Neural cell (in vitro differentiated cells): ENCODE results near the gene SACM1L.

ENCODE experiments used
- CTCF ChIP-seq: fragments of 450-650 bp; IDR thresholded peaks from 2 replicates; pipeline ENCODE4 v1.5.1; 2014; ENCODE audit warnings: antibody characterized with exemption, mild to moderate bottlenecking, moderate library complexity; ENCODE audit not compliant: poor library complexity, severe bottlenecking
- EP300 ChIP-seq: fragments of 450-650 bp; conservative IDR thresholded peaks from 2 replicates; pipeline ENCODE4 v1.6.1; 2014; ENCODE audit warnings: antibody characterized with exemption, mild to moderate bottlenecking, moderate library complexity; ENCODE audit not compliant: poor library complexity, severe bottlenecking
- MXI1 ChIP-seq: fragments of 450-650 bp; conservative IDR thresholded peaks from 2 replicates; pipeline ENCODE4 v1.6.1; 2014; ENCODE audit warnings: antibody characterized with exemption, mild to moderate bottlenecking; ENCODE audit not compliant: poor library complexity, severe bottlenecking
- RAD21 ChIP-seq: fragments of 450-650 bp; conservative IDR thresholded peaks from 2 replicates; pipeline ENCODE4 v1.6.1; 2014; ENCODE audit warnings: antibody characterized with exemption, mild to moderate bottlenecking, moderate library complexity
- TAF1 ChIP-seq: IDR thresholded peaks from 2 replicates; pipeline ENCODE4 v1.6.1; 2012; ENCODE audit warnings: low read depth

GRCh38 chr3:45765266-45765851, 76.2 kb downstream of the SACM1L start:
- TF ChIP-seq MXI1: no peak
- TF ChIP-seq CTCF: no peak
- TF ChIP-seq TAF1: no peak
- no peak for TF ChIP-seq RAD21
- no peak for TF ChIP-seq EP300
